Activated CD8-positive, alpha-beta T cell treated with anti-CD3 and anti-CD28 coated beads for 36 hours (primary cell): ENCODE measurements around the gene PRR15L. TPM values are rescaled to one million over a fixed set of nuclear protein-coding genes. Genes with fewer than 3 reads are reported as not detected.

Experiments used
- ATAC-seq: fragments of 200-7000 bp; cut with Tn5 transposase; one replicate; pipeline ENCODE4 v1.10.0; 2021; ENCODE audit warnings: mild to moderate bottlenecking, moderate library complexity
- CTCF ChIA-PET: fragments of 350-600 bp; sonication (Branson Sonifier 250); formaldehyde crosslinking; loops from one replicate; lab custom pipeline; 2021; ENCODE audit warnings: antibody characterized with exemption; lab: Charles Lee
- POLR2A ChIA-PET: fragments of 350-600 bp; sonication (Branson Sonifier 250); formaldehyde crosslinking; loops from one replicate; lab custom pipeline; 2021; ENCODE audit warnings: antibody characterized with exemption; lab: Charles Lee
- DNase-seq: peaks from one replicate; pipeline ENCODE4 v3.0.0-alpha.2; 2020
- H3K27ac Mint-ChIP-seq: one replicate; pipeline ENCODE4 v1.8.0; 2021; ENCODE audit warnings: mild to moderate bottlenecking, mixed read lengths
- H3K27me3 Mint-ChIP-seq: one replicate; pipeline ENCODE4 v1.8.0; 2021; ENCODE audit warnings: mixed read lengths
- H3K36me3 Mint-ChIP-seq: one replicate; pipeline ENCODE4 v1.8.0; 2021; ENCODE audit warnings: low read depth, mixed read lengths
- H3K4me1 Mint-ChIP-seq: one replicate; pipeline ENCODE4 v1.8.0; 2021; ENCODE audit warnings: low read depth, mixed read lengths
- H3K4me3 Mint-ChIP-seq: one replicate; pipeline ENCODE4 v1.8.0; 2021; ENCODE audit warnings: mild to moderate bottlenecking, moderate library complexity, mixed read lengths
- H3K9me3 Mint-ChIP-seq: one replicate; pipeline ENCODE4 v1.8.0; 2021; ENCODE audit warnings: mixed read lengths
- CTCF ChIP-seq: fragments of 200-600 bp; IDR thresholded peaks from one replicate; pipeline ENCODE4 v1.8.0; 2022; ENCODE audit warnings: antibody characterized with exemption, mild to moderate bottlenecking
- intact Hi-C: fragments of 100-400 bp; cut with micrococcal nuclease; formaldehyde crosslinking; loops from one replicate; pipeline ENCODE4 v1.10.0; 2022
- total RNA-seq, 2 experiments: library from RNA; stranded (reverse); gene quantifications; one replicate each; pipeline ENCODE4 v1.2.3, GENCODE V29; 2021

Gene PRR15L
- total RNA-seq, 2 experiments from 2014 or later: not detected

- peaks cover 42% of the 10 kb centered on the region for H3K36me3 Mint-ChIP-seq
- H3K27me3 Mint-ChIP-seq: no peaks in the 10 kb centered on the region
- POLR2A ChIA-PET: interaction anchor here (5.0 kb wide), 1 partner anchor 25 kb away, joined by 35 read pairs; the partner anchor contains the start of gene CDK5RAP3
- intact Hi-C loops: loop anchor here (10.0 kb wide), 1 partner anchor 69 kb away; no protein-coding TSS in a partner anchor
- CTCF ChIA-PET: interaction anchor here (0.7 to 16.3 kb wide), 27 partner anchors 11 to 242 kb away, joined by 3 to 284 read pairs (median 4); partner anchors contain the start of genes CDK5RAP3, OSBPL7, PRR15L and SCRN2
- peak overlapping the region; percentile 44 for H3K4me3 Mint-ChIP-seq
- H3K4me1 Mint-ChIP-seq: peaks cover 70% of the 10 kb centered on the region
- no peak for TF ChIP-seq CTCF
- ATAC-seq: no peak
- peaks cover 3% of the 10 kb centered on the region for H3K9me3 Mint-ChIP-seq
- DNase-seq: no peak
- H3K27ac Mint-ChIP-seq: peak overlapping the region; percentile 86
These were observed 11.9 kb downstream of the PRR15L start for GRCh38 chr17:47945529-47946508.

GRCh38 chr17:47945080-47945479 is 12.6 kb downstream of the PRR15L start:
- peaks cover 70% of the 10 kb centered on the region for H3K4me1 Mint-ChIP-seq
- H3K36me3 Mint-ChIP-seq: peaks cover 43% of the 10 kb centered on the region
- no peak for TF ChIP-seq CTCF
- H3K27me3 Mint-ChIP-seq: no peaks in the 10 kb centered on the region
- H3K9me3 Mint-ChIP-seq: peaks cover 3% of the 10 kb centered on the region
- intact Hi-C loops: loop anchor here (10.0 kb wide), 1 partner anchor 70 kb away; no protein-coding TSS in a partner anchor
- ATAC-seq (no peak), DNase-seq (peak; percentile 50)
- peak overlapping the region; percentile 86 for H3K27ac Mint-ChIP-seq
- CTCF ChIA-PET: interaction anchor here (0.7 to 16.3 kb wide), 11 partner anchors 11 to 227 kb away, joined by 3 to 284 read pairs (median 4); partner anchors contain the start of genes CDK5RAP3 and SCRN2
- POLR2A ChIA-PET: interaction anchor here (5.0 kb wide), 1 partner anchor 25 kb away, joined by 35 read pairs; the partner anchor contains the start of gene CDK5RAP3
- peak overlapping the region; percentile 44 for H3K4me3 Mint-ChIP-seq

GRCh38 chr17:47942568-47942967 is 15.1 kb downstream of the PRR15L start:
- DNase-seq (no peak), ATAC-seq (no peak)
- POLR2A ChIA-PET: interaction anchor here (1.7 to 5.0 kb wide), 3 partner anchors 13 to 47 kb away, joined by 4 to 35 read pairs (median 10); partner anchors contain the start of gene CDK5RAP3
- no peak for TF ChIP-seq CTCF
- H3K9me3 Mint-ChIP-seq: peaks cover 3% of the 10 kb centered on the region
- H3K27ac Mint-ChIP-seq: peak overlapping the region; percentile 88
- peaks cover 34% of the 10 kb centered on the region for H3K36me3 Mint-ChIP-seq
- no peaks in the 10 kb centered on the region for H3K27me3 Mint-ChIP-seq
- intact Hi-C loops: loop anchor here (10.0 kb wide), 1 partner anchor 72 kb away; no protein-coding TSS in a partner anchor
- H3K4me1 Mint-ChIP-seq: peaks cover 54% of the 10 kb centered on the region
- CTCF ChIA-PET: interaction anchor here (1.2 to 16.3 kb wide), 8 partner anchors 8 to 101 kb away, joined by 3 to 284 read pairs (median 6); partner anchors contain the start of genes CDK5RAP3, PRR15L and SCRN2
- H3K4me3 Mint-ChIP-seq: peak overlapping the region; percentile 84

- CTCF ChIA-PET: interaction anchor here (1.1 to 16.3 kb wide), 11 partner anchors 8 to 694 kb away, joined by 3 to 284 read pairs (median 4); partner anchors contain the start of genes CDK5RAP3, PRR15L and SCRN2
- H3K4me1 Mint-ChIP-seq: peaks cover 52% of the 10 kb centered on the region
- H3K27me3 Mint-ChIP-seq: no peaks in the 10 kb centered on the region
- H3K9me3 Mint-ChIP-seq: peaks cover 3% of the 10 kb centered on the region
- ATAC-seq (no peak), DNase-seq (peak; percentile 40)
- POLR2A ChIA-PET: interaction anchor here (0.6 to 5.0 kb wide), 8 partner anchors 12 to 111 kb away, joined by 3 to 35 read pairs (median 4); partner anchors contain the start of genes CDK5RAP3, LRRC46 and MRPL10
- H3K27ac Mint-ChIP-seq: peak overlapping the region; percentile 88
- peak overlapping the region; percentile 84 for H3K4me3 Mint-ChIP-seq
- peaks cover 33% of the 10 kb centered on the region for H3K36me3 Mint-ChIP-seq
- intact Hi-C loops: loop anchor here (10.0 kb wide), 1 partner anchor 73 kb away; no protein-coding TSS in a partner anchor
- no peak for TF ChIP-seq CTCF
These were observed 15.6 kb downstream of the PRR15L start for GRCh38 chr17:47942096-47942510.
